Hepatocyte (in vitro differentiated cells): Measurements from ENCODE around the gene ZNF614.

Experiments used
- CTCF ChIP-seq: fragments of 200-600 bp; sonication (generic); IDR thresholded peaks from 2 replicates; pipeline ENCODE4 v1.5.1; 2016; ENCODE audit warnings: antibody characterized with exemption, mild to moderate bottlenecking; ENCODE audit not compliant: poor library complexity
- EZH2 ChIP-seq: fragments of 200-600 bp; sonication (generic); IDR thresholded peaks from 2 replicates; pipeline ENCODE4 v1.6.1; 2016; ENCODE audit warnings: antibody characterized with exemption, mild to moderate bottlenecking, borderline replicate concordance
- EZH2phosphoT487 ChIP-seq: fragments of 200-600 bp; sonication (generic); IDR thresholded peaks from one replicate; pipeline ENCODE4 v1.6.1; 2018; ENCODE audit warnings: antibody characterized with exemption, mild to moderate bottlenecking, low read depth, moderate library complexity; ENCODE audit not compliant: unreplicated experiment, severe bottlenecking

- TF ChIP-seq EZH2phosphoT487 (no peak), CTCF (no peak), EZH2 (no peak)
Observed at GRCh38 chr19:51980116-51980736, 48.0 kb downstream of the ZNF614 start.
